ENCODE results near the gene MAB21L4. TPM values are rescaled to one million over a fixed set of nuclear protein-coding genes. Genes with fewer than 3 reads are reported as not detected.

The MAB21L4 gene
- total and polyA plus RNA-seq, 2 experiments from 2014 or later, result not detected

GRCh38 chr2:240888130-240888889, 7.6 kb downstream of the MAB21L4 start:
- no peaks in the 10 kb centered on the region for H3K36me3 ChIP-seq
- H3K27ac ChIP-seq, result no peak overlapping the region
- no peak for TF ChIP-seq CTCF (IDR thresholded peaks at IDR 0.05; ENCODE audit: low read depth, low read length)
- DNase-seq (ENCODE audit: low read depth in 1 of 2, low spot score in 1 of 2), result no peak
- H3K4me3 ChIP-seq, result no peak overlapping the region
- no peaks in the 10 kb centered on the region for H3K9me3 ChIP-seq (ENCODE audit: low read depth)
- H3K4me1 ChIP-seq (ENCODE audit: low read depth), result no peaks in the 10 kb centered on the region
- H3K27me3 ChIP-seq, result no peaks in the 10 kb centered on the region

DNA sequence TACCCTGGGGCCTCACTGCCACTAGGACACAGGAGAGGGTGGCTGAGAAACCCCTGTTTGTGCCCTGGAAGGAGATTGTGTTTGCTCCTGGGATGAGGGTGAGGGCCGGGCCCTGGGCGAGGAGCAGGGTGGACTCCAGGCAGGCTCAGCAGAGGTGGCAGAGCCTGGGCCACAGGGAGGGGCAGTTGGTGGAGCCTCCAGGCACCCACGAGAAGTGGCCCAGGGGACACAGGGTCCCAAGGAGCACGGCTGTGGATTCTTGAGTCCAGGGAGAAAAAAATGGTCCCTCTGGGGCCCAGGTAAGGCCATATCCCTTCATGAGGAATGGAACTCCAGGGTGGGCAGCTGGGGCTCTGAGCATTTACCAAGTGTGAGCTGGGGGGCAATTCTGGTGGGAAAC, 8.3 kb downstream of the MAB21L4 start:
- Histone ChIP-seq H3K4me3 (no peak overlapping the region), H3K36me3 (no peaks in the 10 kb centered on the region), H3K27ac (no peak overlapping the region), H3K27me3 (no peaks in the 10 kb centered on the region), H3K9me3 (ENCODE audit: low read depth) (no peaks in the 10 kb centered on the region), H3K4me1 (ENCODE audit: low read depth) (no peaks in the 10 kb centered on the region)
- no peak for TF ChIP-seq CTCF (IDR thresholded peaks at IDR 0.05; ENCODE audit: low read depth, low read length)
- DNase-seq (ENCODE audit: low read depth in 1 of 2, low spot score in 1 of 2), result no peak

GRCh38 chr2:240886678-240887609, 9.0 kb downstream of the MAB21L4 start:
- Histone ChIP-seq H3K4me1 (ENCODE audit: low read depth) (no peaks in the 10 kb centered on the region), H3K27ac (no peak overlapping the region), H3K27me3 (no peaks in the 10 kb centered on the region), H3K9me3 (ENCODE audit: low read depth) (no peaks in the 10 kb centered on the region), H3K4me3 (no peak overlapping the region), H3K36me3 (no peaks in the 10 kb centered on the region)
- TF ChIP-seq CTCF (IDR thresholded peaks at IDR 0.05; ENCODE audit: low read depth, low read length), result no peak
- no peak for DNase-seq (ENCODE audit: low read depth in 1 of 2, low spot score in 1 of 2)

DNA sequence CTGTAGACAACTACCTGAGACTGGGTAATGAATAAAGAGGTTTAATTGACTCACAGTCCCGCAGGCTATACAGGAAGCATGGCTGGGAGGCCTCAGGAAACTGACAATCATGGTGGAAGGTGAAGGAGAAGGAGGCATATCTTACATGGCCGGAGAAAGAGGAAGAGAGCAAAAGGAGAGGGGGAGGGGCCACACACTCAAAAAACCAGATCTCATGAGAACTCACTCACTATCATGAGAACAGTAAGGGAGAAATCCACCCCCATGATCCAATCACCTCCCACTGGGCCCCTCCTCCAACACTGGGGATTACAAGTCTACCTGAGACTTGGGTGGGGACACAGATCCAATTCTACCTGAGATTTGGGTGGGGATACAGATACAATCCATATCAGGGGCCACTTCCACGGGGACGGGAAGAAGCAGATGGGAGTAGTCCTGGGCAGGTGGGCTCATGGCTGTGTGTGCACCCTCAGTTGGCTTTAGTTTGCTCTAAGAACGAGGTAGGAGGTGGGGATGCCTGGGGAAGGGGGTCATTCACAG, 9.9 kb downstream of the MAB21L4 start:
- DNase-seq (ENCODE audit: low read depth in 1 of 2, low spot score in 1 of 2), result no peak
- H3K36me3 ChIP-seq, result no peaks in the 10 kb centered on the region
- H3K9me3 ChIP-seq (ENCODE audit: low read depth), result no peaks in the 10 kb centered on the region
- no peak for TF ChIP-seq CTCF (IDR thresholded peaks at IDR 0.05; ENCODE audit: low read depth, low read length)
- H3K27me3 ChIP-seq, result no peaks in the 10 kb centered on the region
- H3K27ac ChIP-seq, result no peak overlapping the region
- no peak overlapping the region for H3K4me3 ChIP-seq
- H3K4me1 ChIP-seq (ENCODE audit: low read depth), result no peaks in the 10 kb centered on the region

DNA sequence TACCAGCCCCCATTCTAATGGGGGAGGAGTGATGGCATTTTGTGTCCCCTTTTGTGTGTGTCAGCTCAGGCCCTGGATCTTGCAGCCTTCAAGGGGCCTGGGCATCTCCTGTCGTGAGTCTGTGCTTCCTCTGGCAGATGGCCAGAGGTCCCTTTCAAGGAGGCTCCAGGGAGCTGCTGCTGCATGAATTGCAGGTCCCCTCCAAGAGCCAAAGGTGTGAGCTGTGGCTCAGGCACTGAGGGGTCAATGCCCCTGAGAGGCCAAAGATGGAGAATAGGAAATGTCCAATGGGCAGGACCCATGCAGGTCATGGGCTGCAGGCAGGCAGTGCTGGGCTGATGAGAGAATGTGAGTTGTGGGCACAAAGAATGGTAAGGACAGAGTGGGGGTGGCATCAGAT, 10.4 kb downstream of the MAB21L4 start:
- H3K36me3 ChIP-seq, result no peaks in the 10 kb centered on the region
- H3K4me3 ChIP-seq, result no peak overlapping the region
- DNase-seq (ENCODE audit: low read depth in 1 of 2, low spot score in 1 of 2), result no peak
- no peaks in the 10 kb centered on the region for H3K9me3 ChIP-seq (ENCODE audit: low read depth)
- no peaks in the 10 kb centered on the region for H3K4me1 ChIP-seq (ENCODE audit: low read depth)
- H3K27ac ChIP-seq, result no peak overlapping the region
- H3K27me3 ChIP-seq, result no peaks in the 10 kb centered on the region
- TF ChIP-seq CTCF (IDR thresholded peaks at IDR 0.05; ENCODE audit: low read depth, low read length), result no peak

Data from cardiac muscle cell (in vitro differentiated cells and primary cell).